ENCODE data around the gene FRZB. TPM values are rescaled to one million over a fixed set of nuclear protein-coding genes. Genes with fewer than 3 reads are reported as not detected.

The FRZB gene
- total RNA-seq, 1 experiment from 2014 or later: 1.9 TPM

DNA sequence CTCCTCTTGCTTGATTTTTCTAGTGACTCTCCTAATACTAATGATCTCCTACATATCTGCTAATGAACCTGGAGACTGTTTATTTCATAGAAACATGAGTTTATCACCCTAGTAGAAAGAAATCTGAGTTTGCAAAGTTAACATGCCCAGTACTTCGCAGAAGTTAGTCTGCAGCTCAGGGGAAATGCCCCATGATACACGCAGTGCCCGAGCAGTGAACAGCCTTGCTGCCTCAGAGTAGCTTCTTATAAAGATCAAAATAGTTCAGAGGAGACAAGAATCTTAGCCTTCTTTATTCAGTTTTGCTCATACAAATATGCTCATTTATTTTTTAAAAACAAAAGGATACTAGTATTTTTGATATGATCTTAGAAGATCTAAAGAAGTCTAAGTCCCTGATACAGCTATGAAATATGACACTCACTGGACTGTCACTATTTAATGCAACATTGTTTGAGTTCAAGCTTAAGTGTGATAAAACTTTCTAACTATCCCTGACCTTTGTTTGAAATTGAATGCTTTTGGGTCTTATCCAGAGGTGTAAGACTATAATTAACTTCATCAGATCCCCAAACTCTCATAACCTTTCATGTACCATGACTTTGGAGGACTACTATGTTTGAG, 20.5 kb downstream of the FRZB start:
- TF ChIP-seq, protein P1, sequence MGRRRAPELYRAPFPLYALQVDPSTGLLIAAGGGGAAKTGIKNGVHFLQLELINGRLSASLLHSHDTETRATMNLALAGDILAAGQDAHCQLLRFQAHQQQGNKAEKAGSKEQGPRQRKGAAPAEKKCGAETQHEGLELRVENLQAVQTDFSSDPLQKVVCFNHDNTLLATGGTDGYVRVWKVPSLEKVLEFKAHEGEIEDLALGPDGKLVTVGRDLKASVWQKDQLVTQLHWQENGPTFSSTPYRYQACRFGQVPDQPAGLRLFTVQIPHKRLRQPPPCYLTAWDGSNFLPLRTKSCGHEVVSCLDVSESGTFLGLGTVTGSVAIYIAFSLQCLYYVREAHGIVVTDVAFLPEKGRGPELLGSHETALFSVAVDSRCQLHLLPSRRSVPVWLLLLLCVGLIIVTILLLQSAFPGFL (CRISPR knock-in tag; IDR thresholded peaks at IDR 0.05; ENCODE audit: borderline replicate concordance): no peak
- no peak for TF ChIP-seq SMAD4 (CRISPR knock-in tag; IDR thresholded peaks at IDR 0.05)
- no peak for TF ChIP-seq CREM (CRISPR knock-in tag; IDR thresholded peaks at IDR 0.05)
- no peak for TF ChIP-seq ZNF423 (CRISPR knock-in tag; IDR thresholded peaks at IDR 0.05)
- TF ChIP-seq FOXP1 (CRISPR knock-in tag; IDR thresholded peaks at IDR 0.05; ENCODE audit: borderline replicate concordance): no peak
- TF ChIP-seq MYBL2 (CRISPR knock-in tag; IDR thresholded peaks at IDR 0.05): no peak
- TF ChIP-seq ESRRA (CRISPR knock-in tag; IDR thresholded peaks at IDR 0.05; ENCODE audit: borderline replicate concordance): no peak
- no peak for TF ChIP-seq SOX15 (CRISPR knock-in tag; IDR thresholded peaks at IDR 0.05)
- no peak for TF ChIP-seq ZNF396 (CRISPR knock-in tag; IDR thresholded peaks at IDR 0.05; ENCODE audit: borderline replicate concordance)
- TF ChIP-seq, protein P2, sequence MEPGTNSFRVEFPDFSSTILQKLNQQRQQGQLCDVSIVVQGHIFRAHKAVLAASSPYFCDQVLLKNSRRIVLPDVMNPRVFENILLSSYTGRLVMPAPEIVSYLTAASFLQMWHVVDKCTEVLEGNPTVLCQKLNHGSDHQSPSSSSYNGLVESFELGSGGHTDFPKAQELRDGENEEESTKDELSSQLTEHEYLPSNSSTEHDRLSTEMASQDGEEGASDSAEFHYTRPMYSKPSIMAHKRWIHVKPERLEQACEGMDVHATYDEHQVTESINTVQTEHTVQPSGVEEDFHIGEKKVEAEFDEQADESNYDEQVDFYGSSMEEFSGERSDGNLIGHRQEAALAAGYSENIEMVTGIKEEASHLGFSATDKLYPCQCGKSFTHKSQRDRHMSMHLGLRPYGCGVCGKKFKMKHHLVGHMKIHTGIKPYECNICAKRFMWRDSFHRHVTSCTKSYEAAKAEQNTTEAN (CRISPR knock-in tag; IDR thresholded peaks at IDR 0.05): no peak
- TF ChIP-seq ZNF138 (CRISPR knock-in tag; conservative IDR thresholded peaks at IDR 0.05): no peak
- H3K4me3 Mint-ChIP-seq: no peak overlapping the region
- no peaks in the 10 kb centered on the region for H3K36me3 Mint-ChIP-seq
- no peaks in the 10 kb centered on the region for H3K27me3 Mint-ChIP-seq (ENCODE audit: low read depth)
- ChIA-PET POLR2A (no interaction called here), CTCF (interaction anchor here (1.7 to 2.5 kb wide), 2 partner anchors 21 to 24 kb away, joined by 6 to 16 read pairs; partner anchors contain the start of gene FRZB)
- no peaks in the 10 kb centered on the region for H3K9me3 Mint-ChIP-seq
- no peak for DNase-seq (ENCODE audit: low spot score)
- H3K4me1 Mint-ChIP-seq: no peaks in the 10 kb centered on the region
- no peak overlapping the region for H3K27ac Mint-ChIP-seq
- no peak for ATAC-seq

DNA sequence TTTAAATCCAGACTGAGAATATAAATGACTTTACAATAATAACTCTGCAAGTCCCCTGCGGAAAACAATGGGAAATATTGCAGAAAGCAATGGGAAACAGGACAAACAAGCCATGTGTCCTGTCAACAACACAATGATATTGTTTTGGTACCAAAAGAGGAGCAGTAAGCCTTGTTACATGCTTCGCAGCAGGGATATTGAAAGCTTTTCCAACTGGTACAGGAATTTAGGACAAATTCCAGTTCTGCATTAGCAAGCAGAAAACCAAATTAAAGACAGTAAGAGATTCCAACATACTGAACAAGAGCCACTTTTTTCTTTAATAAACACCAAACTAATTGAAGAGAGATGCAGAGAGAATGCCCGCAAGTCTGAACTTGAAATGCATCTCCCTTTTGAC, 30.0 kb downstream of the FRZB start:
- Mint-ChIP-seq H3K9me3 (no peaks in the 10 kb centered on the region), H3K36me3 (no peaks in the 10 kb centered on the region), H3K4me3 (no peak overlapping the region), H3K27ac (no peak overlapping the region), H3K4me1 (peaks cover 14% of the 10 kb centered on the region), H3K27me3 (ENCODE audit: low read depth) (no peaks in the 10 kb centered on the region; the same call in 1 of the 2 replicates)
- DNase-seq (ENCODE audit: low spot score): no peak
- no peak for ATAC-seq
- ChIA-PET POLR2A (no interaction called here), CTCF (no interaction called here)
- TF ChIP-seq, protein P3, sequence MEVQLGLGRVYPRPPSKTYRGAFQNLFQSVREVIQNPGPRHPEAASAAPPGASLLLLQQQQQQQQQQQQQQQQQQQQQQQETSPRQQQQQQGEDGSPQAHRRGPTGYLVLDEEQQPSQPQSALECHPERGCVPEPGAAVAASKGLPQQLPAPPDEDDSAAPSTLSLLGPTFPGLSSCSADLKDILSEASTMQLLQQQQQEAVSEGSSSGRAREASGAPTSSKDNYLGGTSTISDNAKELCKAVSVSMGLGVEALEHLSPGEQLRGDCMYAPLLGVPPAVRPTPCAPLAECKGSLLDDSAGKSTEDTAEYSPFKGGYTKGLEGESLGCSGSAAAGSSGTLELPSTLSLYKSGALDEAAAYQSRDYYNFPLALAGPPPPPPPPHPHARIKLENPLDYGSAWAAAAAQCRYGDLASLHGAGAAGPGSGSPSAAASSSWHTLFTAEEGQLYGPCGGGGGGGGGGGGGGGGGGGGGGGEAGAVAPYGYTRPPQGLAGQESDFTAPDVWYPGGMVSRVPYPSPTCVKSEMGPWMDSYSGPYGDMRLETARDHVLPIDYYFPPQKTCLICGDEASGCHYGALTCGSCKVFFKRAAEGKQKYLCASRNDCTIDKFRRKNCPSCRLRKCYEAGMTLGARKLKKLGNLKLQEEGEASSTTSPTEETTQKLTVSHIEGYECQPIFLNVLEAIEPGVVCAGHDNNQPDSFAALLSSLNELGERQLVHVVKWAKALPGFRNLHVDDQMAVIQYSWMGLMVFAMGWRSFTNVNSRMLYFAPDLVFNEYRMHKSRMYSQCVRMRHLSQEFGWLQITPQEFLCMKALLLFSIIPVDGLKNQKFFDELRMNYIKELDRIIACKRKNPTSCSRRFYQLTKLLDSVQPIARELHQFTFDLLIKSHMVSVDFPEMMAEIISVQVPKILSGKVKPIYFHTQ (CRISPR knock-in tag; IDR thresholded peaks at IDR 0.05): no peak
- TF ChIP-seq JUN (CRISPR knock-in tag; IDR thresholded peaks at IDR 0.05): no peak
- TF ChIP-seq, protein P4, sequence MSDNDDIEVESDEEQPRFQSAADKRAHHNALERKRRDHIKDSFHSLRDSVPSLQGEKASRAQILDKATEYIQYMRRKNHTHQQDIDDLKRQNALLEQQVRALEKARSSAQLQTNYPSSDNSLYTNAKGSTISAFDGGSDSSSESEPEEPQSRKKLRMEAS (CRISPR knock-in tag; IDR thresholded peaks at IDR 0.05): no peak
- TF ChIP-seq, protein P5, sequence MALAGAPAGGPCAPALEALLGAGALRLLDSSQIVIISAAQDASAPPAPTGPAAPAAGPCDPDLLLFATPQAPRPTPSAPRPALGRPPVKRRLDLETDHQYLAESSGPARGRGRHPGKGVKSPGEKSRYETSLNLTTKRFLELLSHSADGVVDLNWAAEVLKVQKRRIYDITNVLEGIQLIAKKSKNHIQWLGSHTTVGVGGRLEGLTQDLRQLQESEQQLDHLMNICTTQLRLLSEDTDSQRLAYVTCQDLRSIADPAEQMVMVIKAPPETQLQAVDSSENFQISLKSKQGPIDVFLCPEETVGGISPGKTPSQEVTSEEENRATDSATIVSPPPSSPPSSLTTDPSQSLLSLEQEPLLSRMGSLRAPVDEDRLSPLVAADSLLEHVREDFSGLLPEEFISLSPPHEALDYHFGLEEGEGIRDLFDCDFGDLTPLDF (CRISPR knock-in tag; IDR thresholded peaks at IDR 0.05): no peak
- TF ChIP-seq, protein P6, sequence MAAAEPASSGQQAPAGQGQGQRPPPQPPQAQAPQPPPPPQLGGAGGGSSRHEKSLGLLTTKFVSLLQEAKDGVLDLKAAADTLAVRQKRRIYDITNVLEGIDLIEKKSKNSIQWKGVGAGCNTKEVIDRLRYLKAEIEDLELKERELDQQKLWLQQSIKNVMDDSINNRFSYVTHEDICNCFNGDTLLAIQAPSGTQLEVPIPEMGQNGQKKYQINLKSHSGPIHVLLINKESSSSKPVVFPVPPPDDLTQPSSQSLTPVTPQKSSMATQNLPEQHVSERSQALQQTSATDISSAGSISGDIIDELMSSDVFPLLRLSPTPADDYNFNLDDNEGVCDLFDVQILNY (CRISPR knock-in tag; IDR thresholded peaks at IDR 0.05): no peak
- TF ChIP-seq ZNF416 (CRISPR knock-in tag; IDR thresholded peaks at IDR 0.05): no peak
